Aorta (tissue), 5 donors: Measurements from ENCODE around the gene KIF5A. TPM values are rescaled to one million over a fixed set of nuclear protein-coding genes. Genes with fewer than 3 reads are reported as not detected.

ENCODE experiments used
- ATAC-seq: fragments of 200-7000 bp; cut with Tn5 transposase; one replicate; pipeline ENCODE4 v1.9.1; 2022; ENCODE audit warnings: moderate library complexity; ENCODE audit not compliant: low FRiP score
- DNase-seq, 2 donors: peaks; one replicate each; pipeline ENCODE4 v3.0.0-alpha.2; 2020
- H3K27ac ChIP-seq, 2 donors: one replicate each; pipeline ENCODE4 v1.5.1; 2013; ENCODE audit warnings: low read length in 2 of 2, mild to moderate bottlenecking in 2 of 2, moderate library complexity in 2 of 2, control low read depth in 1 of 2, inconsistent platforms in 1 of 2, low read depth in 1 of 2
- H3K27me3 ChIP-seq, 2 donors: one replicate each; pipeline ENCODE4 v1.6.1; 2013; ENCODE audit warnings: control low read depth in 1 of 2, low read length in 1 of 2, mild to moderate bottlenecking in 1 of 2, moderate library complexity in 1 of 2; ENCODE audit not compliant: insufficient read depth in 2 of 2, control insufficient read depth in 1 of 2
- H3K36me3 ChIP-seq, 2 donors: one replicate each; pipeline ENCODE4 v1.6.1; 2013; ENCODE audit warnings: control low read depth in 1 of 2, low read length in 1 of 2, mild to moderate bottlenecking in 1 of 2; ENCODE audit not compliant: insufficient read depth in 2 of 2, control insufficient read depth in 1 of 2
- H3K4me1 ChIP-seq, 2 donors: one replicate each; pipeline ENCODE4 v1.6.1; 2013; ENCODE audit warnings: low read length in 2 of 2, control low read depth in 1 of 2, mild to moderate bottlenecking in 1 of 2, moderate library complexity in 1 of 2; ENCODE audit not compliant: insufficient read depth in 2 of 2, control insufficient read depth in 1 of 2
- H3K4me3 ChIP-seq, 2 donors: one replicate each; pipeline ENCODE4 v1.5.1; 2013; ENCODE audit warnings: low read length in 2 of 2, control low read depth in 1 of 2, mild to moderate bottlenecking in 1 of 2
- H3K9me3 ChIP-seq: one replicate; pipeline ENCODE4 v1.6.1; 2013; ENCODE audit warnings: mild to moderate bottlenecking, low read length; ENCODE audit not compliant: control insufficient read depth
- WGBS, 2 donors: extraction: QIAGEN DNeasy Blood & Tissue Kit; methylation state at CpG; one replicate each; pipeline ENCODE4 v1.1.7; 2013; 5-methylcytosine and 5-hydroxymethylcytosine counted together
- intact Hi-C, 2 donors: fragments of 100-400 bp; cut with DNase I; formaldehyde crosslinking; loops; one replicate each; pipeline versions ENCODE4 v1.14.2 to v1.15.0; 2022
- polyA plus RNA-seq, 2 donors: library from polyadenylated mRNA; stranded (reverse); fragments of 200-250 nt; gene quantifications; one replicate each; pipeline ENCODE4 v1.2.3, GENCODE V29; 2013
- total RNA-seq, 2 donors: library from RNA; stranded (reverse); fragmentation: NEBNext Ultra II Directional; extraction: Animal tissue kit (Norgen Biotek cat#: 25700); gene quantifications; one replicate each; pipeline ENCODE4 v1.2.1, GENCODE V29; 2021
- donor health status: healthy with polysubstance abuse.
- donor health status: Bipolar disorder and iron deficiency.
- donor health status: DM: no; HTN: no; CAD: no.
- donor health status: DM: no; HTN: no; CAD: no.
- donor health status: DM: yes; HTN: yes; CAD: no.

KIF5A gene
- total and polyA plus RNA-seq, 4 donors = 0.75 to 3.5 (median 1.1) TPM

- H3K27me3 ChIP-seq = no peaks in the 10 kb centered on the region
- WGBS, 2 donors = 73% methylated on average over 12 of the region's 12 CpGs
- no peaks in the 10 kb centered on the region for H3K9me3 ChIP-seq
- DNase-seq (no peak), ATAC-seq (no peak)
- H3K4me3 ChIP-seq = no peak overlapping the region
- H3K4me1 ChIP-seq = peaks cover 0 to 2% of the 10 kb centered on the region in 2 donors
- H3K36me3 ChIP-seq = no peaks in the 10 kb centered on the region
- no peak overlapping the region for H3K27ac ChIP-seq
- intact Hi-C loops = no loop called here
Measured at GRCh38 chr12:57607958-57608663, 58.3 kb downstream of the KIF5A start.

GRCh38 chr12:57609101-57609780, 59.4 kb downstream of the KIF5A start:
- no peak overlapping the region for H3K4me3 ChIP-seq

GRCh38 chr12:57609781-57610553, 60.1 kb downstream of the KIF5A start:
- H3K27ac ChIP-seq = peak overlapping the region; percentile 77 to 84
- no peaks in the 10 kb centered on the region for H3K9me3 ChIP-seq
- DNase-seq (no peak), ATAC-seq (peak; percentile 30)
- no peaks in the 10 kb centered on the region for H3K36me3 ChIP-seq
- H3K4me1 ChIP-seq = no peaks in the 10 kb centered on the region
- 3 to 7% methylated on average over 32 to 34 of the region's 34 CpGs for WGBS, 2 donors
- intact Hi-C loops = no loop called here
- no peaks in the 10 kb centered on the region for H3K27me3 ChIP-seq
- H3K4me3 ChIP-seq = peak overlapping the region; percentile 23 to 86

More at GRCh38 chr12:57609101-57609780, 59.4 kb downstream of the KIF5A start:
- Histone ChIP-seq H3K27me3 (no peaks in the 10 kb centered on the region), H3K4me1 (no peaks in the 10 kb centered on the region), H3K9me3 (no peaks in the 10 kb centered on the region), H3K36me3 (no peaks in the 10 kb centered on the region), H3K27ac (peak overlapping the region; percentile 34 to 77)
- no peak for DNase-seq
- no peak for ATAC-seq
- WGBS, 2 donors = 27 to 28% methylated on average over 19 of the region's 19 CpGs
- intact Hi-C loops = no loop called here

GRCh38 chr12:57610554-57611107, 60.8 kb downstream of the KIF5A start:
- ATAC-seq = peak; percentile 75
- peak overlapping the region; percentile 77 to 87 for H3K27ac ChIP-seq
- peak overlapping the region; percentile 62 to 86 for H3K4me3 ChIP-seq
- intact Hi-C loops = no loop called here
- H3K27me3 ChIP-seq = no peaks in the 10 kb centered on the region
- DNase-seq = peak; percentile 81 to 92
- H3K36me3 ChIP-seq = peaks cover 0 to under 1% of the 10 kb centered on the region in 2 donors
- WGBS, 2 donors = 1 to 3% methylated on average over 29 of the region's 29 CpGs
- no peaks in the 10 kb centered on the region for H3K9me3 ChIP-seq
- no peaks in the 10 kb centered on the region for H3K4me1 ChIP-seq

GRCh38 chr12:57611108-57611826, 61.4 kb downstream of the KIF5A start, which contains the start of gene ARHGEF25:
Gene ARHGEF25, plus strand, starts transcription at chr12:57611435. Its CDS starts 460 bp downstream, at chr12:57611895.
- ATAC-seq = peak; percentile 91
- peak; percentile 88 to 95 for DNase-seq
- peaks cover 0 to 6% of the 10 kb centered on the region in 2 donors for H3K36me3 ChIP-seq
- H3K4me1 ChIP-seq = no peaks in the 10 kb centered on the region
- no peaks in the 10 kb centered on the region for H3K9me3 ChIP-seq
- peak within 1 kb of the TSS; percentile 62 to 86 for H3K4me3 ChIP-seq
- H3K27ac ChIP-seq = peak within 1 kb of the TSS; percentile 77 to 87
- intact Hi-C loops = no loop called here
- WGBS, 2 donors = 0 to 1% methylated on average over 16 to 55 of the region's 55 CpGs
- no peaks in the 10 kb centered on the region for H3K27me3 ChIP-seq

GRCh38 chr12:57611827-57612710, 62.2 kb downstream of the KIF5A start:
- peaks cover 0 to 7% of the 10 kb centered on the region in 2 donors for H3K36me3 ChIP-seq
- DNase-seq = no peak
- no peak for ATAC-seq
- H3K4me1 ChIP-seq = no peaks in the 10 kb centered on the region
- no peak overlapping the region for H3K27ac ChIP-seq
- 7 to 10% methylated on average over 12 to 23 of the region's 23 CpGs for WGBS, 2 donors
- H3K9me3 ChIP-seq = no peaks in the 10 kb centered on the region
- H3K4me3 ChIP-seq = peak overlapping the region; percentile 62 to 86
- intact Hi-C loops = no loop called here
- no peaks in the 10 kb centered on the region for H3K27me3 ChIP-seq

GRCh38 chr12:57612711-57613426, 63.0 kb downstream of the KIF5A start:
- ATAC-seq (no peak), DNase-seq (no peak)
- no peaks in the 10 kb centered on the region for H3K27me3 ChIP-seq
- peaks cover 0 to 7% of the 10 kb centered on the region in 2 donors for H3K36me3 ChIP-seq
- H3K4me1 ChIP-seq = no peaks in the 10 kb centered on the region
- intact Hi-C loops = no loop called here
- no peak overlapping the region for H3K27ac ChIP-seq
- H3K9me3 ChIP-seq = no peaks in the 10 kb centered on the region
- 88 to 89% methylated on average over 10 of the region's 10 CpGs for WGBS, 2 donors
- no peak overlapping the region for H3K4me3 ChIP-seq
